ENCODE measurements around the gene ZCCHC14.

Gene ZCCHC14

GRCh38 chr16:87474566-87474996 lies 18.2 kb downstream of the ZCCHC14 start:
- Histone ChIP-seq H3K79me1 (replicated peaks; ENCODE audit: low read length, poor library complexity, severe bottlenecking) (peaks cover 31% of the 10 kb centered on the region), H3K9me3 (ENCODE audit: control insufficient read depth, low read length) (no peaks in the 10 kb centered on the region), H3K18ac (ENCODE audit: low read depth in 1 of 2, low read length in 2 of 2) (peak overlapping the region in 1 of 2 experiments; percentile 68), H2AK5ac (ENCODE audit: low read length, severe bottlenecking) (no peak overlapping the region), H3K14ac (ENCODE audit: low read length in 2 of 2) (no peak overlapping the region), H2BK5ac (ENCODE audit: low read depth, low read length, poor library complexity, severe bottlenecking) (no peak overlapping the region), H3K4ac (ENCODE audit: low read depth in 1 of 2, low read length in 2 of 2) (peak overlapping the region in 1 of 2 experiments; percentile 60), H3K4me2 (ENCODE audit: low read length, poor library complexity, severe bottlenecking) (no peak overlapping the region), H2BK120ac (ENCODE audit: low read depth, low read length) (no peak overlapping the region), H3K27ac (ENCODE audit: low read length, poor library complexity, severe bottlenecking) (no peak overlapping the region), H3K23ac (ENCODE audit: low read length in 2 of 2) (no peak overlapping the region), H3K4me1 (ENCODE audit: control insufficient read depth, insufficient read depth, low read depth, low read length) (peaks cover 16% of the 10 kb centered on the region), H3K27me3 (ENCODE audit: control insufficient read depth in 1 of 2, insufficient read depth in 1 of 2, low read length in 2 of 2) (no peaks in the 10 kb centered on the region), H4K91ac (ENCODE audit: low read length) (no peak overlapping the region), H4K8ac (ENCODE audit: low read length) (peak overlapping the region; percentile 59), H3K9ac (ENCODE audit: low read length) (peak overlapping the region; percentile 0), H2BK12ac (ENCODE audit: low read length in 2 of 2) (no peak overlapping the region), H2BK15ac (ENCODE audit: low read depth, poor library complexity, severe bottlenecking) (peak overlapping the region; percentile 74), H3K36me3 (ENCODE audit: control insufficient read depth in 1 of 2, insufficient read depth in 2 of 2, low read depth in 1 of 2, low read length in 2 of 2) (peaks cover 7 to 15% of the 10 kb centered on the region in 2 experiments), H2AFZ (ENCODE audit: low read depth, low read length) (no peak overlapping the region), H3K4me3 (ENCODE audit: insufficient read depth in 1 of 2, low read depth in 1 of 2, low read length in 2 of 2) (no peak overlapping the region)
- DNase-seq, result no peak
- WGBS, result 85% methylated on average over 7 of the region's 7 CpGs

DNA sequence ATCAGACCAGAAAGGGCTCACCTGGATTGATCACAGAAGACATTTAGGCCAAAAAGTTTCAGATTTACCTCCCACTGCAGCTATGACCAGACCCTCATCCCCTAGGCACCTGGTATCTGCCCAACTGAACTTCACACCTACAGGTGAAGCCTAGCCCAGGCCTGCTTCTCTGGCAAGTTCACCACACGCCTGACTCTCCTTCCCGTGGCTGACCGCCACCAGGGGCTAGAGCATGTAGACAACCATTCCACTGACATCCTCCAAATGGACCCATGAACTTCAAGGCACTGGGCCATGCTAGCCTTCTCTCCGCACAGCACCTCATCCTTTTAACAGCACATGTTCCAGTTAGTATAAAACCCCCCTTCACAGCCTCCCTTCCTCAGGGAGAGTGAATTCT lies 18.8 kb downstream of the ZCCHC14 start:
- Histone ChIP-seq H3K9ac (ENCODE audit: low read length) (no peak overlapping the region), H2BK12ac (ENCODE audit: low read length in 2 of 2) (no peak overlapping the region), H3K27me3 (ENCODE audit: control insufficient read depth in 1 of 2, insufficient read depth in 1 of 2, low read length in 2 of 2) (no peaks in the 10 kb centered on the region), H3K4me1 (ENCODE audit: control insufficient read depth, insufficient read depth, low read depth, low read length) (peaks cover 16% of the 10 kb centered on the region), H2BK5ac (ENCODE audit: low read depth, low read length, poor library complexity, severe bottlenecking) (no peak overlapping the region), H3K4me2 (ENCODE audit: low read length, poor library complexity, severe bottlenecking) (no peak overlapping the region), H2AK5ac (ENCODE audit: low read length, severe bottlenecking) (no peak overlapping the region), H2AFZ (ENCODE audit: low read depth, low read length) (no peak overlapping the region), H3K18ac (ENCODE audit: low read depth in 1 of 2, low read length in 2 of 2) (no peak overlapping the region), H3K14ac (ENCODE audit: low read length in 2 of 2) (no peak overlapping the region), H3K9me3 (ENCODE audit: control insufficient read depth, low read length) (no peaks in the 10 kb centered on the region), H3K36me3 (ENCODE audit: control insufficient read depth in 1 of 2, insufficient read depth in 2 of 2, low read depth in 1 of 2, low read length in 2 of 2) (peaks cover 7 to 16% of the 10 kb centered on the region in 2 experiments), H4K91ac (ENCODE audit: low read length) (no peak overlapping the region), H2BK120ac (ENCODE audit: low read depth, low read length) (no peak overlapping the region), H3K4ac (ENCODE audit: low read depth in 1 of 2, low read length in 2 of 2) (no peak overlapping the region), H3K23ac (ENCODE audit: low read length in 2 of 2) (no peak overlapping the region), H3K79me1 (replicated peaks; ENCODE audit: low read length, poor library complexity, severe bottlenecking) (peaks cover 35% of the 10 kb centered on the region), H2BK15ac (ENCODE audit: low read depth, poor library complexity, severe bottlenecking) (no peak overlapping the region), H3K4me3 (ENCODE audit: insufficient read depth in 1 of 2, low read depth in 1 of 2, low read length in 2 of 2) (no peak overlapping the region), H4K8ac (ENCODE audit: low read length) (peak overlapping the region; percentile 12), H3K27ac (ENCODE audit: low read length, poor library complexity, severe bottlenecking) (no peak overlapping the region)
- no peak for DNase-seq
- WGBS, result 94% methylated on average over 4 of the region's 4 CpGs

GRCh38 chr16:87472935-87473334 lies 19.9 kb downstream of the ZCCHC14 start:
- WGBS, result 96% methylated on average over 6 of the region's 6 CpGs
- no peak for DNase-seq
- H3K4me3 ChIP-seq (ENCODE audit: insufficient read depth in 1 of 2, low read depth in 1 of 2, low read length in 2 of 2), result no peak overlapping the region
- no peak overlapping the region for H3K4ac ChIP-seq (ENCODE audit: low read depth in 1 of 2, low read length in 2 of 2)
- H3K9me3 ChIP-seq (ENCODE audit: control insufficient read depth, low read length), result no peaks in the 10 kb centered on the region
- no peak overlapping the region for H2BK12ac ChIP-seq (ENCODE audit: low read length in 2 of 2)
- H3K4me2 ChIP-seq (ENCODE audit: low read length, poor library complexity, severe bottlenecking), result no peak overlapping the region
- H3K27ac ChIP-seq (ENCODE audit: low read length, poor library complexity, severe bottlenecking), result no peak overlapping the region
- no peak overlapping the region for H3K23ac ChIP-seq (ENCODE audit: low read length in 2 of 2)
- H3K4me1 ChIP-seq (ENCODE audit: control insufficient read depth, insufficient read depth, low read depth, low read length), result peaks cover 19% of the 10 kb centered on the region
- H3K14ac ChIP-seq (ENCODE audit: low read length in 2 of 2), result no peak overlapping the region
- no peak overlapping the region for H4K8ac ChIP-seq (ENCODE audit: low read length)
- no peaks in the 10 kb centered on the region for H3K27me3 ChIP-seq (ENCODE audit: control insufficient read depth in 1 of 2, insufficient read depth in 1 of 2, low read length in 2 of 2)
- no peak overlapping the region for H2AFZ ChIP-seq (ENCODE audit: low read depth, low read length)
- H2BK120ac ChIP-seq (ENCODE audit: low read depth, low read length), result no peak overlapping the region
- H3K79me1 ChIP-seq (replicated peaks; ENCODE audit: low read length, poor library complexity, severe bottlenecking), result peaks cover 36% of the 10 kb centered on the region
- H3K9ac ChIP-seq (ENCODE audit: low read length), result no peak overlapping the region
- no peak overlapping the region for H4K91ac ChIP-seq (ENCODE audit: low read length)
- H2BK15ac ChIP-seq (ENCODE audit: low read depth, poor library complexity, severe bottlenecking), result no peak overlapping the region
- H2AK5ac ChIP-seq (ENCODE audit: low read length, severe bottlenecking), result no peak overlapping the region
- no peak overlapping the region for H2BK5ac ChIP-seq (ENCODE audit: low read depth, low read length, poor library complexity, severe bottlenecking)
- H3K36me3 ChIP-seq (ENCODE audit: control insufficient read depth in 1 of 2, insufficient read depth in 2 of 2, low read depth in 1 of 2, low read length in 2 of 2), result peaks cover 7 to 17% of the 10 kb centered on the region in 2 experiments
- H3K18ac ChIP-seq (ENCODE audit: low read depth in 1 of 2, low read length in 2 of 2), result no peak overlapping the region

DNA sequence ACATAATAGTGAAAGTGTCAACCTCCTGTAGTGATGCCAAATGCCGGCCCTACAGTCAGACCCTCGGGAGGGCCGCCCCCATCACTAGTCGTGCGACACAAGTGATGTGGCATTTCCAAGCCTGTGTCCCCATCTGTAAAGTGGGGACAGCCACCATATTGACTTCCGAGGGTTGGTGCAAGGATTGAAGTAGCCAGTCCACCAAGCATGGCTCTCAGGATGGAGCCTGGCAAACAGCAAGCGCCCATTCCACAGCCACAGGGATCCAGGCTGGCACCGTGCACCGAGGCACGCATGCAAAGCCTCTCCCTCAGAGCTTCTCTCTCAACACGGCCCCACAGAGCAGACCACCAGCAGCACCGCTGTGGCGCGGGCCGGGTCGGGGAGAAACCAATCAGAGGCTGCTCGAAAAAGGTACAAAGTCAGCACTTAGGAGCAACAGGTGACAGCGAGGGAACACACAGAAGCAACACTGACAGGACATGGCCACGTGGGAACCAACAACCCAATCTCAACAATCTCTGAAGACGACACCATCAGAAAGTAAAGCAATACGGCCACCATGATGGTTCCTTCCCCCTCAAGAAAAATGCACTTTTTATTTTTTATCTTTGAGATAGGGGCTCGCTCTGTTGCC lies 20.6 kb downstream of the ZCCHC14 start:
- H3K23ac ChIP-seq (ENCODE audit: low read length in 2 of 2), result no peak overlapping the region
- no peak overlapping the region for H3K27ac ChIP-seq (ENCODE audit: low read length, poor library complexity, severe bottlenecking)
- peak overlapping the region; percentile 30 for H4K91ac ChIP-seq (ENCODE audit: low read length)
- no peak overlapping the region for H2AFZ ChIP-seq (ENCODE audit: low read depth, low read length)
- peaks cover 33% of the 10 kb centered on the region for H3K79me1 ChIP-seq (replicated peaks; ENCODE audit: low read length, poor library complexity, severe bottlenecking)
- no peaks in the 10 kb centered on the region for H3K27me3 ChIP-seq (ENCODE audit: control insufficient read depth in 1 of 2, insufficient read depth in 1 of 2, low read length in 2 of 2)
- no peaks in the 10 kb centered on the region for H3K9me3 ChIP-seq (ENCODE audit: control insufficient read depth, low read length)
- peak overlapping the region in 1 of 2 experiments; percentile 29 for H2BK12ac ChIP-seq (ENCODE audit: low read length in 2 of 2)
- peak overlapping the region; percentile 16 for H4K8ac ChIP-seq (ENCODE audit: low read length)
- no peak for DNase-seq
- no peak overlapping the region for H2BK5ac ChIP-seq (ENCODE audit: low read depth, low read length, poor library complexity, severe bottlenecking)
- H3K4me3 ChIP-seq (ENCODE audit: insufficient read depth in 1 of 2, low read depth in 1 of 2, low read length in 2 of 2), result peak overlapping the region in 1 of 2 experiments; percentile 43
- 91% methylated on average over 22 of the region's 22 CpGs for whole genome bisulfite sequencing
- H3K36me3 ChIP-seq (ENCODE audit: control insufficient read depth in 1 of 2, insufficient read depth in 2 of 2, low read depth in 1 of 2, low read length in 2 of 2), result peaks cover 7 to 17% of the 10 kb centered on the region in 2 experiments
- H2AK5ac ChIP-seq (ENCODE audit: low read length, severe bottlenecking), result no peak overlapping the region
- H3K4me2 ChIP-seq (ENCODE audit: low read length, poor library complexity, severe bottlenecking), result no peak overlapping the region
- peak overlapping the region in 1 of 2 experiments; percentile 20 for H3K4ac ChIP-seq (ENCODE audit: low read depth in 1 of 2, low read length in 2 of 2)
- H2BK120ac ChIP-seq (ENCODE audit: low read depth, low read length), result no peak overlapping the region
- no peak overlapping the region for H3K14ac ChIP-seq (ENCODE audit: low read length in 2 of 2)
- no peak overlapping the region for H3K9ac ChIP-seq (ENCODE audit: low read length)
- H3K4me1 ChIP-seq (ENCODE audit: control insufficient read depth, insufficient read depth, low read depth, low read length), result peaks cover 16% of the 10 kb centered on the region
- peak overlapping the region in 1 of 2 experiments; percentile 30 for H3K18ac ChIP-seq (ENCODE audit: low read depth in 1 of 2, low read length in 2 of 2)
- H2BK15ac ChIP-seq (ENCODE audit: low read depth, poor library complexity, severe bottlenecking), result no peak overlapping the region

Data from mesenchymal stem cell (in vitro differentiated cells and primary cell).